GM21619 (cell line): ENCODE results near the gene SECISBP2L.
"Not testable (repeated sequence)": the region's sequence is repeated elsewhere in the genome, so short reads cannot be mapped to it uniquely, and the experiment has no call there.

Experiments used
- ATAC-seq: cut with Tn5 transposase; IDR thresholded peaks from one replicate; pipeline ENCODE4 v1.9.1; 2021; ENCODE audit not compliant: unreplicated experiment

SECISBP2L gene

GRCh38 chr15:49046220-49047102, at the start of gene SECISBP2L:
SECISBP2L (minus strand) TSS chr15:49046446; CDS start chr15:49046299, 147 bp downstream.
- ATAC-seq, result peak; percentile 88

GRCh38 chr15:49094923-49095322, 48.7 kb upstream of the SECISBP2L start:
- ATAC-seq, result no peak

- no peak for ATAC-seq
Measured at GRCh38 chr15:49093252-49094105, 47.2 kb upstream of the SECISBP2L start.

- no peak for ATAC-seq
Measured at GRCh38 chr15:49088996-49089395, 42.8 kb upstream of the SECISBP2L start.

- ATAC-seq, result no peak
Measured at GRCh38 chr15:49085696-49086459, 39.6 kb upstream of the SECISBP2L start.

GRCh38 chr15:49084285-49084570, 38.0 kb upstream of the SECISBP2L start:
- no peak for ATAC-seq

- ATAC-seq, result no peak
Measured at GRCh38 chr15:49083401-49084284, 37.4 kb upstream of the SECISBP2L start.

GRCh38 chr15:49082960-49083359, 36.7 kb upstream of the SECISBP2L start:
- ATAC-seq, result no peak

GRCh38 chr15:49079340-49080039, 33.2 kb upstream of the SECISBP2L start:
- ATAC-seq, result no peak

GRCh38 chr15:49075881-49076280, 29.6 kb upstream of the SECISBP2L start:
- no peak for ATAC-seq

- ATAC-seq, result not testable (repeated sequence)
Measured at GRCh38 chr15:49074589-49075287, 28.5 kb upstream of the SECISBP2L start.

GRCh38 chr15:49066372-49066771, 20.1 kb upstream of the SECISBP2L start:
- ATAC-seq, result no peak

GRCh38 chr15:49064884-49065283, 18.6 kb upstream of the SECISBP2L start:
- ATAC-seq, result no peak

GRCh38 chr15:49064281-49064653, 18.0 kb upstream of the SECISBP2L start:
- ATAC-seq, result no peak

GRCh38 chr15:49063402-49064280, 17.4 kb upstream of the SECISBP2L start:
- no peak for ATAC-seq

- no peak for ATAC-seq
Measured at GRCh38 chr15:49062900-49063299, 16.7 kb upstream of the SECISBP2L start.

GRCh38 chr15:49060710-49061495, 14.7 kb upstream of the SECISBP2L start:
- no peak for ATAC-seq
